Umbilical cord (tissue), 2 donors: ENCODE data around the gene DISP2. TPM values are rescaled to one million over a fixed set of nuclear protein-coding genes. Genes with fewer than 3 reads are reported as not detected.
A peak's percentile ranks its signal among the peaks of the same experiment; 100 is the strongest.

ENCODE experiments used
- DNase-seq: peaks from one replicate; pipeline ENCODE4 v3.0.0-alpha.2; 2015; ENCODE audit warnings: low spot score
- total RNA-seq: library from RNA; depleted of rRNA; stranded (reverse); fragments of >200 nt; gene quantifications from one replicate; pipeline ENCODE4 v1.2.3, GENCODE V29; 2014; ENCODE audit warnings: low replicate concordance; ENCODE audit not compliant: insufficient read depth

Gene DISP2
- total RNA-seq, 1 donor from 2014 or later = 1.2 TPM

DNA sequence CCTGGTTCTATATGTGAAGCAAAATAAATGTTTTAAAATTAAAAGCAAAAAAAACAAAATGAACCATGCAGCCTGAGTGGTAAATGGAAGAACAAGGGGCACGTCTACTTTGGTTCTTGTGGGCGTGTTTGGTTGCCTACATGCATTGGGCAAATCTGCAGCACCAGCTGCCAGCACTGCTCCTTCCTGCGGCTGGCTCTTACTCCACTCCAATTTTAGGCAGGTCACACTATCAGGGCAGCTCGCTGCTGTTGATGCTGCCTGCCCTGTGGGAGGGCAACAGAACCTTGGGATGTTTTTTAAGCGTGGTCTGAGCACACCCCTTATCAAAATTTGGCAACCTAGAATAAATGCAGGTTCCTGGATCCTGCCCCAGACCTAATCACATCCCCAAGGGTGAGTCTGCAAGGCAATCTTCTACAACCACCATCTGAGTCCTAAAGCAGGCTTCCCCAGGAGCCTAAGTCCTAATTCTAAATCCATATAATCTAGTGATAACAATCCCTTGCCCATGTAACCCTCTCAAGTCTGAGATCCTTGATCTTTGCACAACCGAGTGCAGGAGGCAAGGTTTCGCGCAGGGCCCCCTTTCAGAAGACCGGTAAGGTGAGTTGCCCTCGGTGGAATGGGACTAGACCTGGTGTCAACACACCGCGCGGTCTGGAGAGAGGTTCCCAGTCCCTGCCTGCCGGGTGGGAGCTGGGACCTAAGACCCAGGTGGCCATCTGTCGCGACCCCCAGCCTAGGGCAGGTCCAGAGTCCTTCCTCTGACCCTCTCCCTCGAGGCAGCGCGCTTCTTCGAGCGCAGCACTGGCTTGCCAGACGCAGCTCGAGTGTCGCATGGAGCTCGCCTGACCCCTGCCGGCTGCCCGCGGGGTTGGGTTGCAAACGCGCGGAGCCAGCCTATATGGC, 63.5 kb downstream of the DISP2 start:
- peak; percentile 68 for DNase-seq

DNA sequence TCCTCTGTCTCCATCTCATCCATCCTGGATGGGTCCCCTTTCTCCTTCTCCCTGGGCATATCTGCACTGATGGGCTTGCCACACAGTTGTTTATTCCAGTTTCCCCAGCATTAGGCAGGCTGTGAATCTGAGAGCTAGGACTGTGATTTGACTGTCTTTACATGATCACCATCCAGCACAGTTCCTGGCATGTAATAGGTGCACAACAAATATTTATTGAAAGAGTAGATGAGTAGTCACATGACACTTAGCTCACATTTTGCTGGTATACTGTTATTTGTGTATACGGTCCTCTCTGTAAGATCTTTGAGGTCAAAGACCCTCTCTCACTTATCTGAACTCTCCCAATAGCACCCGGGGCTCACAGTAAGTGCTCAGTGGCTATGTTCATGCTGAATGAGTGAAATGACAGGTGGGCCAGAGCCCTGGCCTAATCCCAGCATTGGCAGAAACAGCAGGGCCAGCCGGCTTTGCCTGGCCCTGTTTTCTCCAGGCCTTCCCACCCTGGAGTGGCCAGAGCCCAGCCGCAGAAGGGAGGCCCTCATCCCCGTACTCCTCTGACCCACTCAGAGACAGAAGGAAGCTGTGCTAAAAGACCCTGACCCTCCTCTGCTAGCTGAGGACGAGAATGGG, 66.6 kb downstream of the DISP2 start:
- DNase-seq = no peak

DNA sequence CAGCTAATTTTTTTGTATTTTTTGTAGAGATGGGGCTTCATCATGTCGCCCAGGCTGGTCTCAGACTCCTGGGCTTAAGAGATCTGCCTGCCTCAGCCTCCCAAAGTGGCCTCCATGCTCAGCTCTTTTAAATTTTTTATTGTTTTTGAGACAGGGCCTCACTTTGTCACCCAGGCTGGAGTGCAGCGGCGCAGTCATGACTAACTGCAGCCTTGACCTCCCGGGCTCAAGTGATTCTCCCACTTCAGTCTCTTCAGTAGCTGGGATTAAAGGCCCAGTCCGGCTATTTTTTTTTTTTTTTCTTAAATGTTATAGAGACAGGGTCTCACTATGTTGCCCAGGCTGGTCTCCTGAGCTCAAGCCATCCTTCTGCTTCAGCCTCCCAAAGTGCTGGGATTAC, 67.7 kb downstream of the DISP2 start:
- DNase-seq = no peak

DNA sequence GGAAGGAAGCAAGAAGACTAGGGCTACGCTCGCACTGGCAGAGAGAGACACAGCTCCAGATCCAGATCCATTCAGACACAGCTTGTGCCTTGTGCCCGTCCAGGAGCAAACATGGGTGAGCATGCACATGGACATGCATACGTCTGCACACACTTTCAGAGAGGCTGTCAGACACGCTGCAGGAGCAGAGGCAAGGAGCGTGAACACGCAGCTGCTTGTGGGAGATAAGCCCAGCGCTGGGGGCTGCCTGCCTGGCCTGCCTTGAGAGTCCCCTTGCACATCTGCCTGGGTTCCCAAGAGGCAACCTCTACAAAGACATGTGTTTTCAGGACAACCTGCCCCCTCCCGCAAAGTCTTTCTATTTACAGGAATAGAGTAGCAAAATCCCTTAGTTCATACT, 69.2 kb downstream of the DISP2 start:
- DNase-seq = no peak

DNA sequence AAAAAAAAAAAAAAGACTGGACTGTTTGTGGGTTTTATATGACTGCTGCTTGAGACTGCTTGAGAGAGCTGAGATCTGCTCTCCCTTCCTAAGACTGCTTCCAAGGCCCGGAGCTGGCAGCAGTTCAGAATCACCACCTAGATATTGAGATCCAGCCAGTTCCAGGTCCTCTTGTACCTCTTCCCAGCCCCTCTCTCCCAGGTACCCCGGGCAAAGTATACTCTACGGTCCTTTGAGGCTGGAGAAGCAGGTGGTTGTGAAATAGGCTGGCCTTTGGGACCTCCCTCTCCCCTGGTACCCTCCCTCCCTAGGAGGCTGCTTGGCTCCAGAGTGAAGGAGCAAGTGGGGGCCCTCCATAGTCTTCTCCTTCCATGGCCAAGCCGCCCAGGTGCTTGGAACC, 70.2 kb downstream of the DISP2 start:
- no peak for DNase-seq

Other genes with a start within 250 kb of the DISP2 start
- 16.9 TPM for gene BMF, start 249.3 kb upstream of the DISP2 start, total RNA-seq
- gene BUB1B, start 197.2 kb upstream of the DISP2 start, total RNA-seq = 1.7 TPM
- gene PAK6, start 119.2 kb upstream of the DISP2 start, total RNA-seq = 9.4 TPM
- gene ANKRD63, start 75.2 kb upstream of the DISP2 start, total RNA-seq = not detected
- 6.3 TPM for gene PLCB2, start 50.3 kb upstream of the DISP2 start, total RNA-seq
- 26.7 TPM for gene INAFM2, start 34.5 kb upstream of the DISP2 start, total RNA-seq
- 13.0 TPM for gene CCDC9B, start 17.3 kb upstream of the DISP2 start, total RNA-seq
- not detected for gene PHGR1, start 7.2 kb upstream of the DISP2 start, total RNA-seq
- gene KNSTRN, start 24.5 kb downstream of the DISP2 start, total RNA-seq = 13.5 TPM
- gene IVD, start 47.6 kb downstream of the DISP2 start, total RNA-seq = 37.6 TPM
- 5.8 TPM for gene BAHD1, start 82.7 kb downstream of the DISP2 start, total RNA-seq
- 11.1 TPM for gene CHST14, start 112.8 kb downstream of the DISP2 start, total RNA-seq
- 20.0 TPM for gene CCDC32, start 206.8 kb downstream of the DISP2 start, total RNA-seq
- 8.4 TPM for gene RPUSD2, start 211.1 kb downstream of the DISP2 start, total RNA-seq
- 13.0 TPM for gene KNL1, start 236.0 kb downstream of the DISP2 start, total RNA-seq